ENCODE measurements around the gene CPA2.
"Not testable (repeated sequence)": the region's sequence is repeated elsewhere in the genome, so short reads cannot be mapped to it uniquely, and the experiment has no call there.

Gene CPA2

DNA sequence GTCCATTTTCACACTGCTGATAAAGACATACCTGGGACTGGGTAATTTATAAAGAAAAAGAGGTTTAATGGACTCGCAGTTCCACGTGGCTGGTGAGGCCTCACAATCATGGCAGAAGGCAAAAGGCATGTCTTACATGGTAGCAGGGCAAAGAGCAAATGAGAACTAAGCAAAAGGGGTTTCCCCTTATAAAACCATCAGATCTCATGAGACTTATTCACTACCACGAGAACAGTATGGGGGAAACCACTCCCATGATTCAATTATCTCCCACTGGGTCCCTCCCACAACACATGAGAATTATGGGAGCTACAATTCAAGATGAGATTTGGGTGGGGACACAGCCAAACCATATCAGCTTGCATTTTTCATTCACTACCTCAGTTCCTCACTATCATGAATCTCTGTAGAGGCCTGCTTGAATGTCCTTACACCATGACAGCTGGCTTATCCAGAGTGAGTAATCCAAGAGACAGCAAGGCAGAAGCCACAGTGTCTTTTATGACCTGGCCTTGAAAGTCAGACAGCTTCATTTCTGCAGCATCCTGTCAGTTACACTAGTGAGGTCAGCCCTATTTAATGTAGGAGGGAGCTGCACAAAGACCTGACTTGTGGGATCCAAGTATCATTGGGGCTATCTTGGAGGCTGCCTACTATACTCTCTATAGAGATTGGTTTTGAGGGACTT lies 55.0 kb downstream of the CPA2 start:
- DNase-seq = not testable (repeated sequence)

DNA sequence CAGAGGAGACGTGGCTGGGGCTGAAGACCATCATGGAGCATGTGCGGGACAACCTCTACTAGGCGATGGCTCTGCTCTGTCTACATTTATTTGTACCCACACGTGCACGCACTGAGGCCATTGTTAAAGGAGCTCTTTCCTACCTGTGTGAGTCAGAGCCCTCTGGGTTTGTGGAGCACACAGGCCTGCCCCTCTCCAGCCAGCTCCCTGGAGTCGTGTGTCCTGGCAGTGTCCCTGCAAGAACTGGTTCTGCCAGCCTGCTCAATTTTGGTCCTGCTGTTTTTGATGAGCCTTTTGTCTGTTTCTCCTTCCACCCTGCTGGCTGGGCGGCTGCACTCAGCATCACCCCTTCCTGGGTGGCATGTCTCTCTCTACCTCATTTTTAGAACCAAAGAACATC lies 56.0 kb downstream of the CPA2 start:
- no peak for DNase-seq

DNA sequence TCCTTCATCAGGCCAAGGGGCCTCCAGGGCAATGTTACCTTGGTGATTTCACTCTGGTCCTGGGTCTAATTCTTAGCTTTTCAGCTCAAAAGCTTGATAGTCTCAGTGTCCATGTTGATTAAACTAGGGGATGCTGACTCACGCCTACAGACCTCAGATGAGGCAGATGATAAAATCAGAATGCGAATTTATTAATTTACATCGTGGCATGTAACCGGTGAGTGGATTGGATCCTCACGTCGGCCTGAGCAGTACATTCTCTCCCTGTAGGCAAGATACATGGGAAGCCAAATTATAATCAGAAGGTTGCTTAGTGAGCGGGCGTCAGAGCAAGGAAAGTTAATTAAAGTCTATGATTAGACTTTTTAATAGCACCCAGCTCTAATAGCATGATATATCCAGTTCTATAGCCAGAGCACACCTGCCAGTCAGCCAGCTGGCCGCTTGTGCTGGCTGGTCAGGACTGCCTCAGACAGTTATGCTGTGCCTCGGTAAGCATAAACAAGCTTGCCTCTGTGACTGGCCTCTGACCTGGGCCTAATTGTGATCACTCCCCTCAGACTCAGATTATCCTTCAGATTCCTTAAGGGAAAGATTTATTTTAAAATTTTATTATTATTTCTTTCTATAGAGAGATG lies 57.8 kb downstream of the CPA2 start:
- no peak for DNase-seq

DNA sequence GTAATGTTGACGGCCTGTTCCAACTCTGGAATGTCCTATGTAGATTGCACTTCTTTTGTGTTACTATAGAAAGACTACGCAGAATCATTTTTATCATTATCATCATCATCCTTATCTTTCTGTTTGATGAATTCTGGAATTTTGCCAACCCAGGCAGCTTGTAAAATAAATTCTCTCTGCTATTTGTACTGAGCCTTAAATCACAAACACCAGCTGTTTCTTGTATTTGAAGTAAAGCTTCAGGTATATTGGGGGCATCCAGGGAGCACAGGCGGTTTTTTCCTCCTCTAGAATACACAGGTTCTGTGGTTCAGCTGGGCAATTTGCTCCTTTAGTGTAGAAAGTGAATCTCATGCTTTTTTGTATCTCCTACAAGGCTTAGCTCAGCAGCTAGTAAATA lies 63.0 kb downstream of the CPA2 start:
- DNase-seq = no peak

DNA sequence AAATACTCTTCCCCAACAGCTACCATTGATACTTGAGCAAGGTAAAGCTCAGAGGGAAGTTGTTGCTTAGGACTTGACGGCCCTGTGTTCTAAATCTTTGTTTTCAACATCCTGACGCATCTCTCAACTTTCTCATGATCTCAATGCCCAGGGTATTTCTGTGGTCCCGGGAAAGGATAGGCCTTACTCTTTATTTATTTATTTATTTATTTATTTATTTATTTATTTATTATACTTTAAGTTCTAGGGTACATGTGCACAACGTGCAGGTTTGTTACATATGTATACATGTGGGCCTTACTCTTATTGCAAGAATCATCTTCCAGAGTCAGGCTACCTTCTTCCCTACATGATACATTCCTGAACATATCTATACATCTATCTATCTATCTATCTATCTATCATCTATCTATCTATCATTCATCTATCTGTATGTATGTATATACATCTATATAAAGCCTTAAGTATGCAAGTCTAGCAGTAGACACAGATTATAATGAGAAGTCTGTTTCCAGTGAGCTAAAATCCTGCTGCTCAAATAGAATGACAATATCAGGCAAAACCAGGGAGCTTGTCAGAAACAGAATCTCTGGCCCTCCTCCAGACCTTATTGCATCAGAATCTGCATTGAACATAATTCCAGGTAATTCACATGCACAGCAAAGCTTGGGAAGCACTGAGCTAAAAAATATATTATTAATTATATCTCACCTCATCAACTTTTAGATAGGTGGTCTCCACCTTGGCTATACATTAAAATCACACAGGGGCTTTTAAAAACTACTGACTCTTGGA lies 65.8 kb downstream of the CPA2 start:
- DNase-seq = no peak

DNA sequence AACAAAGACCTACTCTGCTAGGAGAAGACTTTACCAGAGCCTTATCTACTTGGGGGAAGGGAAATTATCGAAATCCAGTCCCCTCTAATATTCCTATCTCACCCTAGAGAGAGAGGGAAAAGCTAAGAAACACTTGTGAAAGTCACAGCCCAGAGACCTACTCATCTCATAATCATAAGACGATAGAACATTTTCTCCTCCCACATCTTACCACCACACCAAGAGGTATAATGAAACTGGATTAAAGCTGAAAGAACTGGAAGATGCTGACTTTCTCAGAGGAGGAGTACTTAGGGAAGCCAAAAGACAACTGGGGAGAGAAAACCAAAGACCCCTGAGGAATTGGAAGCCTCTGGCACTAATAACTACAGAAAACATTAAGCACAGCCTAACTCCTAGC lies 67.2 kb downstream of the CPA2 start:
- DNase-seq = no peak

DNA sequence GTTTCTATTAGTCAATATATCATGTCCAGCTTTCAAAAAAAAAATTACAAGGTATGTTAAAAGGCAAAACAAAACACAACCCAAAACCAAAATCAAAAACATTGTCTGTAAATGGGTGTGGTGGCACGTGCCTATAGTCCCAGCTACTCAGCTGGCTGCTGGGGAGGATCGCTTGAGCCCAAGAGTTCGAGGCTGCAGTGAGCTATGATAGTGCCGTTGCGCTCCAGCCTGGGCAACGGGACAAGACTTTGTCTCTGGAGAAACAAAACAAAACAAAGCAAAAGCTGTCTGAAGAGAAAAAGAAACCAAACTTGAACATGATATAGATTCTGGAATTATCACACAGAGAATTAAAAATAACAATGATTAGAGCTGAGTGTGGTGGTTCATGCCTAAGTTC lies 67.6 kb downstream of the CPA2 start:
- DNase-seq = no peak

DNA sequence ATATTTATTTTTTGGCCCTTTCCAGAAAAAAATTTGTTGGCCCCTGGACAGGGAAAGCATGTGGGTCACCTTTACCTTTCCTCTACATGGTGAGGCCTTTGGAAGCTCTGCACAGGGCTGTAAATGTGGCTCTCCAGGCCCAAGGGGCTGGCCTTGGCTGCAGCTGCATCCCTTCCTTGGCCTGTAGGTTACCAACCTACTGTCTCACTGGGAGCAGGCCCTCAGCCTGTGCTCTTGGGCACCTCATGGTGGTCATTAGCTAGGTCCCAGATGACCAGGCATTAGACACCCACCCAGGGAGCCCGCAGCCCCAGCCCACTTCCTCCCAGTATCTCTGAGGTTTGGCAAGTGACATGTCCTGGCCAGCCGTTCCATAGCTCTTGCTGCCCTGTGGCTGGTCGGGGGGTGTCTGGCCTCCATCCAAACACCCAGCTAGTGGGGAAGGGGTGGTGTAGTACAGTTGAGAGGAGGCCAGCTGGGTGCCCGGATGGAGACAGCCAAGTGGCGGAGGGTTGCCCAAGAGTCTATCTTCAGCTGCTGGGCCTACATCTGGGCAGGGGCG lies 70.8 kb downstream of the CPA2 start:
- DNase-seq = no peak

DNA sequence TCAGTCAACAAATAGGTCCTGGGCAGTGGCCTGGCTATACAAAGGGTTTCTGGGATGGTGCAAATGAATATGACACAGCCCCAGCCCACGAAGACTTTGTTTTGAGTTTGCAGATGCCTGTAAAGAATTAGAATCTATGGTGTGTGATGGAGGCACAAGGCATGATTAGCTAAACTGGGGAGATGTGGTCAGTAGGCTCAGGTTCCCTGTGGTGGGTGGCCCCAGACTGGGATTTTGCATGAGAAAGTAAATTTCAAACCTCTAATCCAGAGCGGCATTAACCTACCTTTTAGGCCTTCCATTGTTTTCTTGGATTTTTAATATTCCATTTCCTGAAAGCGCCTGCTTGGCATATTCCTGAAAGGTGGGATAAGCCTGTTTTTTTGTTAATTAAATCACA lies 71.6 kb downstream of the CPA2 start:
- no peak for DNase-seq

All from inflammatory macrophage treated with lipopolysaccharide for 4 hours (primary cell).